ENCODE measurements around the gene MAPT. TPM values are rescaled to one million over a fixed set of nuclear protein-coding genes. Genes with fewer than 3 reads are reported as not detected.

MAPT gene
- total and polyA plus RNA-seq, 2 of the 13 experiments (the other 11 are each of a cell fraction or from before 2014, with no cell fraction given): 2.1 to 2.8 TPM

DNA sequence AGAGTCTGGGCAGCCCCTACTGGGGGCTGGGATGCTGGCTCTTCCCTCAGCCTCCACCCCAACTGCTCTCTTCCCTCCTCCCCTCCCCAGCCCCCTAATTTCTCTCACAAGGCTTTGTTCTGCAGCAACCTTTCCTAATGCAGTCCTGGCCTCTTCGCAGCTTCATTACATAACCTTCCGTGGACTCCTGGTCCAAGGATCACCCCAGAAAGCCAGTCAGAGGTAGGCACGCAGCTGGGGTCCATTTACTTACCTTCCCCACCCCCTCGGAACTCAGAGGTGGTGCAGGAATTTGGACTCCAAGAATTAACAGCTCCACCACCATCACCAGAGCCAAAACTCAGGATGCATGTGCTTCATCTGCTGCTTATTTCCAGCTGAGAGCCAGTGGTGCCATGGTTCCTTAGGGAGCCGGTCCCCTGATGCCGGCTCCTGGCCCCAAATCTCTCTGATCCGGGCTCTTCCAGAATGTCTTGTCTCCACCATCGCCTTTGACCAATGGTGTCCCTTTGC, 40.9 kb downstream of the MAPT start (continued):
- TF ChIP-seq CC2D1A (CRISPR knock-in tag; IDR thresholded peaks at IDR 0.05): 0 out of 2 replicates have a peak, but pooled peaks have one; percentile 59
- TF ChIP-seq ZNF660 (CRISPR knock-in tag; IDR thresholded peaks at IDR 0.05; ENCODE audit: borderline replicate concordance, low read depth): no peak
- peak; percentile 8; the same call in 1 of the 2 replicates for TF ChIP-seq ZNF644 (CRISPR knock-in tag; IDR thresholded peaks at IDR 0.05; ENCODE audit: low read depth)
- peak in 1 of 2 experiments; percentile 77; a peak in 1 of 4 replicates for TF ChIP-seq EP300 (IDR thresholded peaks at IDR 0.05; ENCODE audit: low read depth in 2 of 2, low read length in 2 of 2)
- 0 out of 2 replicates have a peak, but pooled peaks have one; percentile 48 for TF ChIP-seq EP300 (CRISPR knock-in tag; IDR thresholded peaks at IDR 0.05; ENCODE audit: borderline replicate concordance)
- TF ChIP-seq RXRA (CRISPR knock-in tag; IDR thresholded peaks at IDR 0.05): no peak
- TF ChIP-seq, protein P1, sequence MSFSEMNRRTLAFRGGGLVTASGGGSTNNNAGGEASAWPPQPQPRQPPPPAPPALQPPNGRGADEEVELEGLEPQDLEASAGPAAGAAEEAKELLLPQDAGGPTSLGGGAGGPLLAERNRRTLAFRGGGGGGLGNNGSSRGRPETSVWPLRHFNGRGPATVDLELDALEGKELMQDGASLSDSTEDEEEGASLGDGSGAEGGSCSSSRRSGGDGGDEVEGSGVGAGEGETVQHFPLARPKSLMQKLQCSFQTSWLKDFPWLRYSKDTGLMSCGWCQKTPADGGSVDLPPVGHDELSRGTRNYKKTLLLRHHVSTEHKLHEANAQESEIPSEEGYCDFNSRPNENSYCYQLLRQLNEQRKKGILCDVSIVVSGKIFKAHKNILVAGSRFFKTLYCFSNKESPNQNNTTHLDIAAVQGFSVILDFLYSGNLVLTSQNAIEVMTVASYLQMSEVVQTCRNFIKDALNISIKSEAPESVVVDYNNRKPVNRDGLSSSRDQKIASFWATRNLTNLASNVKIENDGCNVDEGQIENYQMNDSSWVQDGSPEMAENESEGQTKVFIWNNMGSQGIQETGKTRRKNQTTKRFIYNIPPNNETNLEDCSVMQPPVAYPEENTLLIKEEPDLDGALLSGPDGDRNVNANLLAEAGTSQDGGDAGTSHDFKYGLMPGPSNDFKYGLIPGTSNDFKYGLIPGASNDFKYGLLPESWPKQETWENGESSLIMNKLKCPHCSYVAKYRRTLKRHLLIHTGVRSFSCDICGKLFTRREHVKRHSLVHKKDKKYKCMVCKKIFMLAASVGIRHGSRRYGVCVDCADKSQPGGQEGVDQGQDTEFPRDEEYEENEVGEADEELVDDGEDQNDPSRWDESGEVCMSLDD (CRISPR knock-in tag; IDR thresholded peaks at IDR 0.05; ENCODE audit: borderline replicate concordance): no peak
- TF ChIP-seq ATF7-NPFF (CRISPR knock-in tag; IDR thresholded peaks at IDR 0.05; ENCODE audit: low read depth): no peak
- TF ChIP-seq KLF13 (CRISPR knock-in tag; IDR thresholded peaks at IDR 0.05): no peak
- no peak for TF ChIP-seq GFI1 (CRISPR knock-in tag; IDR thresholded peaks at IDR 0.05; ENCODE audit: borderline replicate concordance)
- peak; percentile 24; the same call in 1 of the 2 replicates for TF ChIP-seq SOX5 (CRISPR knock-in tag; IDR thresholded peaks at IDR 0.05; ENCODE audit: borderline replicate concordance)
- no peak for TF ChIP-seq ZBTB38 (CRISPR knock-in tag; IDR thresholded peaks at IDR 0.05)
- peak; percentile 79 for TF ChIP-seq KDM6A (CRISPR knock-in tag; IDR thresholded peaks at IDR 0.05; ENCODE audit: low read depth)
- TF ChIP-seq, protein P2, sequence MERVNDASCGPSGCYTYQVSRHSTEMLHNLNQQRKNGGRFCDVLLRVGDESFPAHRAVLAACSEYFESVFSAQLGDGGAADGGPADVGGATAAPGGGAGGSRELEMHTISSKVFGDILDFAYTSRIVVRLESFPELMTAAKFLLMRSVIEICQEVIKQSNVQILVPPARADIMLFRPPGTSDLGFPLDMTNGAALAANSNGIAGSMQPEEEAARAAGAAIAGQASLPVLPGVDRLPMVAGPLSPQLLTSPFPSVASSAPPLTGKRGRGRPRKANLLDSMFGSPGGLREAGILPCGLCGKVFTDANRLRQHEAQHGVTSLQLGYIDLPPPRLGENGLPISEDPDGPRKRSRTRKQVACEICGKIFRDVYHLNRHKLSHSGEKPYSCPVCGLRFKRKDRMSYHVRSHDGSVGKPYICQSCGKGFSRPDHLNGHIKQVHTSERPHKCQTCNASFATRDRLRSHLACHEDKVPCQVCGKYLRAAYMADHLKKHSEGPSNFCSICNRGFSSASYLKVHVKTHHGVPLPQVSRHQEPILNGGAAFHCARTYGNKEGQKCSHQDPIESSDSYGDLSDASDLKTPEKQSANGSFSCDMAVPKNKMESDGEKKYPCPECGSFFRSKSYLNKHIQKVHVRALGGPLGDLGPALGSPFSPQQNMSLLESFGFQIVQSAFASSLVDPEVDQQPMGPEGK (CRISPR knock-in tag; IDR thresholded peaks at IDR 0.05): peak; percentile 73
- TF ChIP-seq, protein P3, sequence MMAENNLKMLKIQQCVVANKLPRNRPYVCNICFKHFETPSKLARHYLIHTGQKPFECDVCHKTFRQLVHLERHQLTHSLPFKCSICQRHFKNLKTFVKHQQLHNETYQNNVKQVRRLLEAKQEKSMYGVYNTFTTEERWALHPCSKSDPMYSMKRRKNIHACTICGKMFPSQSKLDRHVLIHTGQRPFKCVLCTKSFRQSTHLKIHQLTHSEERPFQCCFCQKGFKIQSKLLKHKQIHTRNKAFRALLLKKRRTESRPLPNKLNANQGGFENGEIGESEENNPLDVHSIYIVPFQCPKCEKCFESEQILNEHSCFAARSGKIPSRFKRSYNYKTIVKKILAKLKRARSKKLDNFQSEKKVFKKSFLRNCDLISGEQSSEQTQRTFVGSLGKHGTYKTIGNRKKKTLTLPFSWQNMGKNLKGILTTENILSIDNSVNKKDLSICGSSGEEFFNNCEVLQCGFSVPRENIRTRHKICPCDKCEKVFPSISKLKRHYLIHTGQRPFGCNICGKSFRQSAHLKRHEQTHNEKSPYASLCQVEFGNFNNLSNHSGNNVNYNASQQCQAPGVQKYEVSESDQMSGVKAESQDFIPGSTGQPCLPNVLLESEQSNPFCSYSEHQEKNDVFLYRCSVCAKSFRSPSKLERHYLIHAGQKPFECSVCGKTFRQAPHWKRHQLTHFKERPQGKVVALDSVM (CRISPR knock-in tag; IDR thresholded peaks at IDR 0.05): no peak
- TF ChIP-seq ZBTB21 (CRISPR knock-in tag; IDR thresholded peaks at IDR 0.05): no peak
- TF ChIP-seq ZNF772 (CRISPR knock-in tag; IDR thresholded peaks at IDR 0.05): no peak
- no peak for TF ChIP-seq ZNF234 (CRISPR knock-in tag; conservative IDR thresholded peaks at IDR 0.05)
- no peak; the same call in 1 of the 2 replicates for TF ChIP-seq ZNF337 (CRISPR knock-in tag; IDR thresholded peaks at IDR 0.05; ENCODE audit: borderline replicate concordance, low read depth)
- no peak for TF ChIP-seq ZNF136 (CRISPR knock-in tag; IDR thresholded peaks at IDR 0.05; ENCODE audit: low read depth)
- no peak for TF ChIP-seq SNAI1 (CRISPR knock-in tag; IDR thresholded peaks at IDR 0.05; ENCODE audit: borderline replicate concordance)

Data from HepG2 (cell line).